T-helper 2 cell (primary cell): Measurements from ENCODE around the gene DACH1.

Experiments used
- DNase-seq, 5 experiments: peaks; one replicate each; pipeline versions ENCODE4 v3.0.0 to v3.0.0-alpha.2; 2012 to 2022

DACH1 gene

DNA sequence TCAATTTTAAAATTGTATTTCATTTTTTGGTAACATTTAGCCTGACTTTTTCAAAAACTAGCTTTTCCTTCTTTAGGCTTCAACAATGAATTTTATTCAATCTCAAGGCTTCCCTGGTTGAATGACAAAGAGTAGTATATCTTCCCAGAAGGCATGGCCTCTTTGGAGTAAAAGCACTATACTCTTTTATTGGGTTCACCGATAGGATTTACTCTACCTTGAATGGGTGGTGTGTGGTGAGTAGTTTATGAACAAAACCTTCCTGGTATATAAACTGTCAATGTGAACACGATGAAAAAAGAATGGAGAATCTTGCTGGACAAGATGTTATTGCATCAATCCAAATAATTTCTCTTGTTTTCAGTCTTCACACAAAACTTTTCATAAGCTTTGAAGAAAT, 167.7 kb downstream of the DACH1 start:
- no peak for DNase-seq

DNA sequence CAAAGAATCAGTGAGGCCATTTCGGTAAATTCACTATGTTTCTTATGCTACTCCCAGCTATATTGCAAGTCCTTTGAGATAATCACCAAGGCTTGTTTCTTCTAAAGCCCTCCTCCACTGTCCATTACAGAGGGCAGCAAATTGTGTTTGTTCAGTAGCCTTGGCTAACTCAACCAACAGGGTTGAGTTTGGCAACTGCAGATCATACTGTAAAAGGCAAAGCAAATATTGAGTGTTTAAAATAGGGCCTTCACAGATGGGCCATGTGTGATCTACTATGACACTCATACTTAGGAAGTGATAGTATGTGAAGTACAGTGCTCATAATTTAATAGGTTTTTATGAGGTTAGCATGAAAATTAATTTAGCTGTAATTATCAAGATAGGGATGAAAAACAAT, 171.3 kb downstream of the DACH1 start:
- DNase-seq = no peak

DNA sequence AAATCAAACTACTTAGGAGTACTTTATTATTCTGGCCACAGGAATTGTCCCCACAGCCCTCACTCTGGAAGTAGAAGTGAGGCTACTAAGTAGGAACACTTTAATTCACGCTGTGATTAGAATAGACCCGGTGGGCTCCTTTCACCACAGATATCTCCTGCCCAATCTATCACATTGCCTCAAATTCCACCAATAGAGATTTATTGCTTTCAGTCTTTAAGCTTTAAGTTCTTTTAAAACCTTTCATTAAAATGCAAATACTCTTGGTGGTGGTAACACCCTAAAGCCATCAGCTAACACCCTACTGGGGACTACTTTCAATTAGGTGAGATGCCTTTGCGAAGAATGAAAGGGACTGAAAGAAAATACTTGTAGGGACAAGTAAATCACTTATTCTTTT, 181.9 kb downstream of the DACH1 start:
- no peak for DNase-seq

DNA sequence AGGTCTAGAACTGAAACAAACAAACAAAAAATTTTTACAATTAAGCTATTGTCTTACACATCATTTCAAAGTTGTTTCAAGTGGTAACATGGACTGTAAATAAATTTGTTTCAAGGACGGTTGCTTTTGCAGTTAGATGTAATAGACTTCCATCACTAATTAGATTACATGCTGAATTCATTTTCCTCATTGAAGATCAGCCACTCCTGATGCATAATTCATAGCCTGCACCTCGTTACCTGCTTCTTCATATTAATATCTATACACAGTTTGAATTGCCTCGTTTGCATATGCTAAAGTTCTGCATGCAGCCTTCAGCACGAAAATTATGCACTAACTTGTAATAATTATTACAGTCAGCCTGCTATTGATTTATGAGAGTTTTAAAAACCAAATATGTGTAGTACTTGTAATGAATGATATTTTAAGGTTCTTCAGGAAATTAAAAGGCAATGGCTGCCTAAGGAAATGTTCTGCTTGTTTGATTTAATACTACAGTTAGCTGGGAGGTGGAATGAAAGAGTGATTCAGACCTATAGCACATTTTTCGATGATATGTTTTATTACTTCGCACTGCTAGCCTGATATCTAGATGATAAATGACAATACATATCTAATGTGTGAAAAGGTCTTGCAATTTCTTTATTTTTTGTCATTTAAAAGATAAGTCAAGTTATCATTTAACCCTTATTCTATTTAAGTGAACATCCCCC, 184.9 kb downstream of the DACH1 start:
- DNase-seq = no peak

DNA sequence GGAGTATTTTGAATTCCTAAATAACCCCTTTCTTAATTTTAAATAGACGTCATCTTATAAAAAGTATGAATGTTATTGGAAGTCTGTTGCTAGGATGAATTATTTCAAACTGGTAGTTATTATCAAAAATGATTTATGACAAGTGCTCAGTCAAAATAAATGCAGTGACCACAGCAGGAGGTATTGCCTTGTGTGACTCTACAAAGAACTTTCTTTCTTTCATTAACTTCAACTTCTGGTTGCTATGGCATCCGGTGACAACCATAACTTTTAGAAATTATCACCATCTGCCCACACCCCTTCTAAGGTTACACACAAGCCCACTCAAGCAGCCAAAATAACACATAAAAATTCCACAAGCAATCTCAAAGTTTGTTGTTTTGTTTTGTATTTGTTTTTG, 189.9 kb downstream of the DACH1 start:
- no peak for DNase-seq

DNA sequence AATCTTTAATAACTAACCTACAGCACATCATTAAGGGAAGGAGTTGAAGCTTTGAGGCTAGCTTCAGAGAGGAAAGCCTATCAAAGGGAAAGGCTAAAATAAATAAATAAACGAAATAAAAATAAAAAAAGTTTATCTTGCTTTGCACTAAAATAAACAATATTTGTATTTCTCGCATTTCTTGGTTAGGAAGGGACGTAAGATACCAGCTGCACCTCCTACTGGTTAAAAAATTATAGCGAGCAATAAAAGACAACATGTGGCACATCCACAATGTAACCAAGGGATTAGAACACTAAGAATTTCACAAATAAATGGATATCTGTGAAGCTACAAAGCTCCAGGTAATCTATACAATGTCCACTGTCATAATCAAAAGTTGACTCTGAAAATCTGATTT, 194.5 kb downstream of the DACH1 start:
- no peak for DNase-seq

DNA sequence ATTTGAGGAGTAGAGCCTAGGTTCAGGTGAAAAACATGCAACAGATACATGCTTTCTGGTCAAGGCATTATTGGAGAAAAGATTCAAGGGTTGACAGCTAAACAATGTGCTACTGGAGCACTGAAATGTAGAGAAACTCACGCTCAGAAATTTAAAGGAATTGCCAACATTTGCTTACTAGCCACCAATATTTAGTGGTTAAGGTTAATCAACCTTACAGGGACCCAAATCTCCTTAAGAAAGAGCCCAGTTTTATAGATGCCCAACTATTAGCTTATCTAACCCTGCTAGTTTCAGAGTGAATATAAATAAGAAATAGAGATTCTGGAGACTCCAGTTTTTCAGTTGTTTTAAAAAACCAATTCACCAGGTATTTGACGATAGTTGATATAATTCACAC, 203.6 kb downstream of the DACH1 start:
- no peak for DNase-seq

DNA sequence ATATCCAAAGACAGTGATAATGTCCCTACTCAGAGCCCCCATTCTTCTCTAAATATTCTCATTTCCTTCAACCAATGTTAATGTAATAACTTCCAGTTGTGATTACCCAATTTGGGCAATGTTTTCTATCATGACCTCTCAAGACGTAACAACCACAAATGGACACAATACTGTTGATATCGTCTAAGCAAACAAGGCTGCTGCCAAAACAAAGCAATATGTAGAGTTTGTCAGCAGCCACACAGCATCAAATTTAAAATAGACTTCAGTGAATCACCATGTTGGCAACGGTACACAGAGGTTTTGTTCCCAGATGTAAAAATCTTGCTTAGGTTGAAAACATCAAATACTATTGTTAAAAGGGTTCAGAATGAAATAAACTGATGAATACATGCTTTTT, 205.1 kb downstream of the DACH1 start:
- DNase-seq = no peak

DNA sequence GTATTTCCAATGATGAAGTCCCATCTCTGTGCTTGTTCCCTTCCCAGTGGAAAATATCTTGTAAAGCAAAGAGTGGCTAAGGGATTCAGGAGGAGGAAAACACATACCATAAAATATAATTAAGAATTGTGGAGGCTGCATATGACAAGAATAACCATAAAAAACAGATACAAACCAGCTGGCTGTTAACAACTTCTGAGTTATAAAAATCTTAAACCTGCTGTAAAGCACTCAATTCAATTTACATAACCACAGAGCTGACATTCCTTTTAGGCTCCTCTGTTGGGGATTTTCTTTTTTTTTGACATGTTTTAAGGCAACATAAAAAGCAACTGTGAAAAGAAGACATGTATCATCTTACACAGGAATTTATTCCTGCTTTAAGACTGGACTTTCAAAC, 207.6 kb downstream of the DACH1 start:
- no peak for DNase-seq

DNA sequence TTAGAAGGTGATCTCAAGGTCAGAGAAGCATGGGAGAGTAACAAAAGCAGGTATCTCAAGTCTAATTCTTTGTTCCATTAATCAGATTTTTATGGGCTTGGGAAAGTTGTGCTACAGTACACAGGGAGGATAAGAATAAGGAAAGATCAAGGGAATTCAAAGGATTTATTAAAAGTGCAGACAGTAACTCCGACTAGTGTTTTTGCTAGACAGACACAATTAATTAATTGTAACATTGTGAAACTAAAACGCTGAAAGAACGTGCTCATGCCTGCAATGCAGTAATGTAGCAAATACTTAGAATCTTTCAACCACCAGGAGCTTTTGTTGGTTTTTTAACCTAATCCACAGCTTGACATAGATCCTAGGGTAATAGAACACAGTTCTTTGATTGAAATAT, 221.5 kb downstream of the DACH1 start:
- no peak for DNase-seq

DNA sequence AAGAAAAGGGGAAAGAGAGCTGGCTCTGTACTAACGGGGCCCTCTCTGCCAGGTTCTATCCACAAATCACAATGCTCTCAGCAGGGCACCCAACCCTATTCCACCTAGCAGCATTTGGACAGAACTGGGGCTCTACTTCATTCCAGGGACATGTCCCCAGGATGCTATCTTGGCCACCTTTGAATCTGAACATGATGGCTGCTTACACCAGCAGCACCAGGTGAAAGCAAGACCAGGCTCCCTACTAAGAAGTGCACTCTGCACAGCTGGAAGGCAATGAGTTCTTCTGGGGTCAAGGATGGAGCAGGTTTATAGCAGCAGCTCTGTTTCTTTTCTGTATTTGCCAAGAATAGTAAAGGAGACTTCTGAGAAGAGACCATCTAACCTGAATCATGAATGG, 222.4 kb downstream of the DACH1 start:
- no peak for DNase-seq

DNA sequence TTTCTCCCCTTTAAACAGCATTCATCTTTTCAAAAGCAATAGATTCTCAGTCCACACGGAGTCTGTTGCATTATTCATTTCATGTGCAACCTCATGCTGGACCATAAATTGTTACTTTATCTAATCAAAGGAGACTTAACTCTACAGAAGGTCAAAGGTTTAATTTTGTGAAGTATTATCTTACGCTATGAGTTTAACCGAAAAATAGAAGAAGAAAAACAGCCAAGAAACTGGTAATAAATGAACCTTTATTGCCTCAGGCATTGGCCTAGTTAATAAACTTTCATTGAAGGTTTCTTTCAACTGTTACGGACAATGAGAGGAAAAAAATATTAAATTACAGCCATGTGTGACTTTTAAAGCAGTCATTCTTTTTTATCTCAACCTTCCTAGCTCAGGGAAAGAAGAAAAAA, 223.6 kb downstream of the DACH1 start:
- no peak for DNase-seq

DNA sequence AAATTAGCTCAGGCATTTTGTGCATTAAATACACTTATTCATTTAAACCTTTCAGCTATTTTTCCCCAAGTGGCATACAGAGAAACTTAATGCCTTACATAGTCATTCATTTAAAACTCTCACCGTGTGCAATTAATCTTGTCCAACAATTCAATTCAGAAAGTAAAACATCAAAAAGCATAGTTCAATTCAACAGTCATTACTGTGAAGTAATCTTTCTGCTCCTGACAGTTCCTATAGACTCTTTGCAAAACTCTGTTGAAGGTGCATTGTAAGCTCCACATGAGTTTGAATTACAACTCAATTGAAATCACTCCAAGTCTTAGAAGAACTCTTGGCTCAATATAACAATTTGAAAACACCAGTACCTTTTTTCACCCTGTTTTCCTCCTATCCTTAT, 228.3 kb downstream of the DACH1 start:
- DNase-seq = no peak

DNA sequence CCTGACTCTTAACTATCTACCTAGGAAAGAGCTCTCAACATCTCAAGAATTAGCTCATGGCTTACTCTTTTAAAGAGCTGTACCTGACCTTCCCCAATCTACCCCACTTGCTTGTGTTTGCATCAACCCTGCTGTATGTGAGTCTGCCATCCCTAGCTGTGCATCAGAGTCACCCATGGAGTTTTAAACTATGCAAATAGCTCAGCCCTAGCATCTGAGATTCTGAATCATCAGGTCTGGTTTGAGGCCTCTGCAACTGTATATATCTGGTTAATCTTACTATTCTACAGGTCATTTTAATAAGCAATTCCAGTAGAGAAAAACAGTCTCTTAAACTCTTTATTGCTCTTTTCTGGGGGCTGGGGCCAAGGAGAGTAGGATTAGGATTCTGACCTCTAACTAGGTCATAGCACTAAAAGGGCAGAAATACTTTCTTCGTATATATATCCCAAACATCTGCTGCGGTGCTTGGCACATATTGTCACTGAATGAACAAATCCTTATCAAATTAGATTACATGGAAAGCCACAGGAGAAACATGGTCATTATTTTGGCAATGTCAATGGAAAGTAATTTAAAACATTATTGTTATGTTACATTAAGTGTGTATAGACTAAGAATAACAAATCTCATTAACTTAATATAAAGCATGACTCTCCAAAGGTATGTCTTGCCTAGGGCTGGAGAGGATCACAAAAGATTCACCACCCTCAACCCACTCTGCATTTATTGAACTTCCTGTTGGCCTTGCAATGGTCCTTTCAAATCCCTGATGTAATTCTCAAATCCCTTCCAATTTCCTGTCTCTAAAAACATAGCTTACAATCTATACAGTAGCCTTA, 232.2 kb downstream of the DACH1 start:
- DNase-seq = no peak

DNA sequence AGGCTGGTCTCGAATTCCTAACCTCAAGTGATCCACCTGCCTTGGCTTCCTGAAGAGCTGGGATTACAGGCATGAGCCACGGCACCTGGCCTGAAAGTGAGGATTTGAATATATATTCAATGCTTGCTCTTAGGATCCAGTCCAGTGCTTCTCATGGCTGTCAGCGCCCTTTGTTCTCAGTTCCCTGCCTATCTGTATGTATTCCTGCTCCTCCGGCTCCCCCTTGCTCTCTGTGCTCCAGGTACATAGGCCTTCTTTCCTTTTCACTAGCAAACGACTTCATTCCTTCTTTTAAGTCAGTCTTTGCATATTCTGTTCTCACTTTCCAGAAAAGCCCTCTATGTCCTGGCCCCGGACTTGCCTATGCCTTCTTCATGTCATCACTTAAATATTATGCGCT, 232.8 kb downstream of the DACH1 start:
- DNase-seq = no peak

DNA sequence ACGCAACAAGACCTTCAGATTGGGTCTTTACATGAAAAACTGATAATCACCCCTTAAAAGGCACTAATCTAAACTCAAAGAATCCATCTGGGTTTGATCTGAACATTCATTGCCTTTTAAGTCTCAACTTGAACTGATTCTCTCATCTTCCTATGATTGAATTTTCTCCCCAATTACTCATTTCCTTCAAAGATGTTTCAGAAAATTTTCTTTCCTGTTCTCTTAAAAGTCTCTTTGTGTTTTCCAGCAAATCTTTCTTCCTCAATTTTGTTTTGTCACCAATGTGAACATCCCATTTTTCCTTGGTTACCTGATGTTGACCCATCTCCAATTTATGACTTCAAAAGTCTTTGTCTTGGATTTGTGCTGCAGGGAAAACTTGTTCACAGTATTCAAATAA, 234.3 kb downstream of the DACH1 start:
- DNase-seq = no peak

DNA sequence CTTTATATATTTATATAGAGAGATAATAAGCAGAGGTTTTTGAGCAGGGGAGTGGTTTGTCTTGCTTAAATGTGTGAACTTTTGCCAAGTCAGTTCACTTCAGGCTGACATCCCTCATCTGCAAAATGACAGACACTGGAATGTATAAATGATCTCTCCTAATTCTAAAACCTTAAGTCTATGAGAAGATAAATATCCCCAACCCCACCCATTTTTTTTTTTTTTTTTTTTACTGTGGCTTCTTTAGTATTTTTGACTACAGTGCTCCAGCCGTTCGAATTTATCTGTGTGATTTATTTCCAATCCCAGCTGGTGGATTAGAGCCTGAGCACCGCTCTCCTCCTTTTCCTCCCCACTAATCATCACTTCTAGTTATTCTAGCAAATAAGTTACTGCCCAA, 234.8 kb downstream of the DACH1 start:
- no peak for DNase-seq

DNA sequence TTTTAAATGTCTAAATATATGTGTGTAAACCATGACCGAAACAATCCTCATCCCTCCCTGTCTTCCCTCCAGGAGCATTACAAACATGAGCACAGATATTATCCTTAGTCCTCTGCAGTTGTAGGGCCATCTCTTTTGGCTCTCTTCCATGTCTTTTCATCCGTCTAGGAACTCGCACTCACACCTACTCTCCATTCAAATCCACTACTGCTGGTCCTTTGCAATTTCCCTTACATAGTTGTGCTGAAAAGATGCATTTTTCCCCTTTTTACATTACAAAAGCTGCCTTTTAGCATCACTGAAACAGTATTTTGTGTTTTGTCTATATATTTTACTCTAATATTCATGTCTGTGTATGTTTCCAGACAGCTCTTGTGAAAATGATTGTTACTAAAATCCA, 237.8 kb downstream of the DACH1 start:
- no peak for DNase-seq

DNA sequence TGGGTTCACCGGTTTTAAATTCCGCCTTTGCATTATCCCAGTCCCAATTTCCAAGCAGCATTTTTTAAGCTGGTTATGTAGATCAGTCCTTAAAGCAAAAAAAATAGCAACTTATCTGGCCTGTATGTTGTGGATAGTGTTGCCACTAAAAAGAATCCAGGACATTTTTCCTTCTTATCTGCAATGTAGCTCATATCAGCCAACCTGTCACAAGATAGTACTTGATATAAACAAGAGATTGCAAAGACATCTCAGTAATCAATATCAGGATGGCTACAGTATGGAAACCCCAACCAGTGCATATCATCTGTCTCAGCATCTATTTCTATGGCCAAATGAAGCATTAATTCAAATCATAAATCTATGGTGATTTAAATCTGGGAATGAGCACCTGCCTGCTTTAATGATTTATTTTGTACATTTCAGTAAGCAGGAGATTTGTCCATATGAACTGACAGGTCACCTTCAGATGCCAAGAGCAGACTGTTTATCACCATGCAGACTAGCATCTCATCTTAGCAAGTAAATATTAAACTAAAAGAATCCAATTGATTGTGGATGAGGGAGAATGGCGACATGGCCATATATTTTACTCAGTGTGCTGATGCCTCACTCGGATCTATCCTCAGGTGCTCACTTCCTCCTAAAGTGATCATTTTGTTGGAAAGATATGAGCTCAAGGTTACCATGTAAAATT, 240.4 kb downstream of the DACH1 start:
- DNase-seq = no peak

DNA sequence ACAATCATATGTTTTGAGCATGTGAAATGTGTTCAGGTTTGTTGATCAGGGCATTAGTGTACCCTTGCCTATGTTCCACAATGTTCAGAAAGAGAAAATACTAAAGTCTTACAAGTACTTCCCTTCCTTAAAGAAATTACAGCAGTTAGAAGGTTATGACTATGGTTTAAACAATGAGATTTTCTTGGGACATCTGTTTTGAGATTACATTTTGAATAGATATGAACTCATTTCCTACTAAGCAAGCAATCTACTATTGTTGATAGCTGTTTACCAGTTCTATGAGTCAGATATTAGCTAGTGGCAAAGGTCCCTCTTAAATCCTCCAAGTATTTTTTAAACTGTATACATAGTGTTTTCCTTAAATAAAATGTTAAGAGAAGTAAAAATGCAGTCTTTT, 241.3 kb downstream of the DACH1 start:
- no peak for DNase-seq

DNA sequence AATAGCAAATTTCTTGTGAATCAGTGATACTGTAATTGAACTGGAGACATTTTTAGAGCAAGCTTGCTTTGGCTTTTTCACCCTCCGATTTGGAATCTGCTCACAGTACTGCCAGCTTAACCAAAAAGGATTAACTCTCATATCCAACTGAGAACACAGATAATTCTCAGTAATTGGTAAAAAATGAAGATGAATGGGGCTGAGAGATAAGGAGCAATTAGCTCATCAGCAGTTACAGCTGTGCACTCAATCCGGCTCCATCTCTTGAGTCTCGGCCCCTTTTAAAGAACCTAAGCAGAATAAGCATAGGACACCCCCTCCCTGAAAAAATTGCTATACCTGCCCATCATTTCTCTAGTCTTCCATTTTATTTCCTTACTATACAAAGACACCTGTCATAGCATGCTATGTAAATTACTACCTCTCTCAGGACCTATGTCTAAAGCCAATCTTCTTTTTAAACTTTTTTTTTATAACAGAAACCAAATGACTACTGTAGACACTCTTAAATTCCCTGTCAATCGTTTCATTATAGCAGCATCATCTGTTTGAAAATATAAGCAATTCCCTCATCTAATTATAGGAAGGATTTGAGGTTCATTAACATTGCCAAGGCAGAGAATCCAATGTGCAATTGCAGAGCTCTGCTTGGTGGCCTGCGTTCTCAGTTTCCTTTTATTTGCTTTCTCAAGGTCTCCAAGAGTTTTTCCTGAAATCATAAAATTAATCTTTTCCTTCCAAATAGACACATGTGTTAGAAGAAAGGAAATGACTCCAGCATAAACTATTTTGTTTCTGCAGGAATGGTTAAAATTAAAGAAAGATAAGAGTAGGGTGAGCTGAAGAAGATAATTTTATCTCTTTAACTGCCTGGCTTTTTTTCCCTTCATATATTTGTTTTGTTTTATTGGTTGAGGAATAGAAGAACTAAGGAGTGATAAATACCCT, 242.1 kb downstream of the DACH1 start:
- DNase-seq = no peak
